HG03196 (cell line): ENCODE data around the gene POTEB3.
"Not testable (repeated sequence)": the region's sequence is repeated elsewhere in the genome, so short reads cannot be mapped to it uniquely, and the experiment has no call there.

ENCODE experiments used
- ATAC-seq: cut with Tn5 transposase; IDR thresholded peaks from one replicate; pipeline ENCODE4 v1.9.1; 2021; ENCODE audit not compliant: unreplicated experiment

Gene POTEB3

GRCh38 chr15:21440399-21440798 lies at the start of gene POTEB3:
POTEB3 (minus strand) TSS chr15:21440499; CDS start chr15:21440011, 488 bp downstream.
- ATAC-seq = not testable (repeated sequence)

GRCh38 chr15:21453683-21454082 lies 13.4 kb upstream of the POTEB3 start:
- ATAC-seq = not testable (repeated sequence)

GRCh38 chr15:21451920-21452563 lies 11.7 kb upstream of the POTEB3 start:
- not testable (repeated sequence) for ATAC-seq

GRCh38 chr15:21451487-21451886 lies 11.2 kb upstream of the POTEB3 start:
- not testable (repeated sequence) for ATAC-seq

GRCh38 chr15:21407366-21407765 lies 32.9 kb downstream of the POTEB3 start:
- not testable (repeated sequence) for ATAC-seq

GRCh38 chr15:21401531-21401930 lies 38.8 kb downstream of the POTEB3 start:
- not testable (repeated sequence) for ATAC-seq

GRCh38 chr15:21399111-21399510 lies 41.2 kb downstream of the POTEB3 start:
- ATAC-seq = not testable (repeated sequence)

- ATAC-seq = not testable (repeated sequence)
Observed at GRCh38 chr15:21398511-21398910, 41.8 kb downstream of the POTEB3 start.

- not testable (repeated sequence) for ATAC-seq
Observed at GRCh38 chr15:21397656-21398055, 42.6 kb downstream of the POTEB3 start.

- ATAC-seq = not testable (repeated sequence)
Observed at GRCh38 chr15:21397186-21397585, 43.1 kb downstream of the POTEB3 start.

GRCh38 chr15:21385961-21386360 lies 54.3 kb downstream of the POTEB3 start:
- ATAC-seq = not testable (repeated sequence)

GRCh38 chr15:21383866-21384485 lies 56.3 kb downstream of the POTEB3 start:
- not testable (repeated sequence) for ATAC-seq

GRCh38 chr15:21373682-21374081 lies 66.6 kb downstream of the POTEB3 start:
- ATAC-seq = not testable (repeated sequence)

- not testable (repeated sequence) for ATAC-seq
Observed at GRCh38 chr15:21369177-21369576, 71.1 kb downstream of the POTEB3 start.

- not testable (repeated sequence) for ATAC-seq
Observed at GRCh38 chr15:21368625-21369024, 71.7 kb downstream of the POTEB3 start.
